D341Med (cell line): ENCODE measurements around the gene PPFIA2.
A peak's percentile ranks its signal among the peaks of the same experiment; 100 is the strongest.

Experiments used
- DNase-seq: peaks from one replicate; pipeline ENCODE4 v3.0.0; 2012; ENCODE audit warnings: low spot score

PPFIA2 gene

DNA sequence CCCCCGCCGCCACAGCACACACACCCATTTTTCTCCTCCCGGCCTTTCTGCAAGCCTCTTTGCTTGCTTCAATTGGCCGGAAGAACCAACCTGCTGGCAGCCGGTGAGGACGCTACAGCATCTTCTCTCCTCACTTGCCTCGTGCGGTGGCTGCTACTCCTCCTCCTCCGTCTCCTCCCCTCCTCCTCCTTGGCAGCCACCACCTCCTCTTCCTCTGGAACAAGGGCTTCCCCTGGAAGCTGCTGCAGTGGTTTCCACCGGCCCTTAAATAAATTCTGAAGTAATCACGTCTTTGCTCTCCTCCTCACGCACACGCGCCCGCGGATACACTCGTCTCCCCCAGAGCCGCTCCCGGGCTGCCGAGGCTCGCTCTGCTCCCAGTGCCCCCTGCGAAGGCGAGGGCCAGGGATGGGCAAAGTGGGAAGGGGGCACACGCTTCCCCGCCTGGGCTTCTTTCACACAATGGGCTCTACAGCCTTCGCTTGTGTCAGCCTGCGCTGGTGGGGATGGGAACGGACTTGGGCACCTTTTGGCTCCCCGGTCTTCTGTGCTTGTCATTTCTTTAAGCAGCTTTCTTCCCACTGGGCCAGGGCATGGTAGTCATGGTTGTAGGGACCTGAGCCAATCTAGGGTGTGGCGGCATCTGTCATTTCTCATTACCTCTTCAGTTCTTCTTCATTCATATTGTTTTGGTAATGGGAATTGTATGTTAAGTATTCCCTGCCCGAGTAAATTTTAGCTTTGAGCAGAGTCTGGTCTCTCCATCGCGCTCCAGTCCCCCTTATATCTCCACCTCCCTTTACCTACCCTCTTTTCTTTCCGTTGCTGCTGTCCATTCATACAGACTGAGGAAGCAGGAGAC is at the start of gene PPFIA2:
PPFIA2 (minus strand) TSS at position 161 of the 862 bp plus-strand sequence.
- peak; percentile 59 for DNase-seq

- no peak for DNase-seq
These were observed 41.4 kb upstream of the PPFIA2 start for GRCh38 chr12:81800298-81801148.

DNA sequence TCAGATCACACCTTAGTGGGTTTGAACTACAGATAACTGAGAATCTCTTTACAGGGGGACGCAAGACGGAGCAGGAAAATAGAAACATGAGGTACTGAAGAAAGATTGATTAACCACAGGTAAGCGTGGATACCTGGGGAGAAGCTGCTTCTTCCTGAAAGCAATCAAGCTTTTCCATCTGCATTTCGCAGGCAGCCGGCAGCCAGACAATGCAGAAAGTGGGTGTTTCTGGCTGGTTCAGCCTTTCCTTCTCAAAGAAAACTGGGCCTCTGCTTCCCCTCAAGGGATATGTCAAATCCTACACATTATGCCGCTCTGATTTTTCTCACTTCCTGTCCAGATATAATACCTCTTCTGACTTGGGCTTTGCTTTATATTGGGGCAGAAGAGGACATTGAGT is 39.1 kb upstream of the PPFIA2 start:
- no peak for DNase-seq

DNA sequence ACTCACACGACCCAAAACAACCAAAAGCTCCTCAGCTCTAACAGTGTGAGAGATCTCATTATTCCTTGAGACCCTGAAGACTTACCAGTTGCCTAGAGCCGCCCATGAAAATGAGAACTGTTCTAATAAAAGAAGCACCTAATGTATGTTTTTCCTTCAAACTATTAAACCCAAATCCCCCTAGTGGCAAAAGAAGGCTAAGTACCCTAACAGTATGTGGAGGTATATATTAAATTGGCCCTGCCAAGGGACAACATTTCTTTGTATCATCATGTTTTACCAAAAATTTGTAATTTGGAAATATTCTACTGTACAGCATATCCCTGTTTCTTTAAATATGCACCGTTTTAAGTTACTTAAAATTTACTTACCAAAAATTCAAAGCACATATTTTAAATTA is 38.0 kb upstream of the PPFIA2 start:
- DNase-seq = peak; percentile 38

GRCh38 chr12:81792666-81793065 is 33.5 kb upstream of the PPFIA2 start:
- DNase-seq = no peak

- DNase-seq = no peak
These were observed 20.1 kb upstream of the PPFIA2 start for GRCh38 chr12:81779216-81779615.

GRCh38 chr12:81778719-81779118 is 19.6 kb upstream of the PPFIA2 start:
- no peak for DNase-seq

GRCh38 chr12:81758421-81759189 is 545 bp downstream of the PPFIA2 start:
- DNase-seq = peak; percentile 75

DNA sequence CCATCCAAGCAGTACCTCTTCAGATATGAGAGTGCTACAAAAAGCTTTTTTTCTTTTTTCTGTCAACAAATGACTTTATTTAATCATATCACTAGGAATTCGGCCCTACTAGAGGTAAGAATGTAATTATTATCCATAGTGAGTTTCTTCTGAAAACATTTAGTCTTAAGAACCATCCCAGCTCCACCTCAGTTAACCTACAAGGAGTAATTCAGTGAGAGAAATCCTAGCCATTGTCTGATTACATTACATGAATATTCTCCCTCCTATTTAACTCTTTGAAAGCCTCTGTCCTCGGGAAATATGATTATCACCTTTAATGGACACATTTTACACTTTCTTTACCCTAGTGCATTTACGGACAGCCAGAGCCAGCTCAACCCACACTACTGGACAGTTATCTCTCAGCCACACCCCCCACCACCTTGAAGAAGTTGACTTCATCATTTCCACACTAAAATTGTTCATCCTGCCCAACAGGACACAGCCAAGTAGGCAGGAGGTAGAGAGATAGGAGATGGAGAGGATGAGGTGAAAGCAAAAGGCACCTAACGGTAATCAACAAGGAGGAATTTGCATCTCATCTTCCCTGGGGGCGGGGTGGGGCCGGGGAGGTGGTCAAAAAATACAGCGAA is 1.3 kb downstream of the PPFIA2 start:
- no peak for DNase-seq

- no peak for DNase-seq
These were observed 29.4 kb downstream of the PPFIA2 start for GRCh38 chr12:81729781-81730180.

- DNase-seq = no peak
These were observed 31.8 kb downstream of the PPFIA2 start for GRCh38 chr12:81727391-81727790.

DNA sequence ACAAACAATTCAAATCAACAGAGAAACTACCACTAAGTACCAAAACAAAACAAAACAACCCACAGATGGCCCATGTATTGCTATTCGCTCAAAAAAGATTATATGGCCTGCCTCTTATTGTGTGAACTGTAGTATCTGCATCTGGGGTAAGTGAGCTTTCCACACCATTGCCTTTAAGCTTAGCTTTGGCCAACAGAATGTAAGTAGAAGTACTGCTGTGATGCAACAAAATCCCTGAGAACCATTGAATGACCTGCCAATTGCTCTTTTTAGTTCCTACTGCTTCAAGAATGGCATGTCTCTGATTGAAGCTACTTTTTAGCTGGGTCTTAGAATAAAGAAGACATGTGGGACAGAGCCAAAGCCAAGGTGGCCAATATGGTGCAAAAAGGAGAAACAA is 32.5 kb downstream of the PPFIA2 start:
- no peak for DNase-seq

GRCh38 chr12:81723361-81723760 is 35.8 kb downstream of the PPFIA2 start:
- no peak for DNase-seq

- no peak for DNase-seq
These were observed 37.1 kb downstream of the PPFIA2 start for GRCh38 chr12:81722004-81722403.

DNA sequence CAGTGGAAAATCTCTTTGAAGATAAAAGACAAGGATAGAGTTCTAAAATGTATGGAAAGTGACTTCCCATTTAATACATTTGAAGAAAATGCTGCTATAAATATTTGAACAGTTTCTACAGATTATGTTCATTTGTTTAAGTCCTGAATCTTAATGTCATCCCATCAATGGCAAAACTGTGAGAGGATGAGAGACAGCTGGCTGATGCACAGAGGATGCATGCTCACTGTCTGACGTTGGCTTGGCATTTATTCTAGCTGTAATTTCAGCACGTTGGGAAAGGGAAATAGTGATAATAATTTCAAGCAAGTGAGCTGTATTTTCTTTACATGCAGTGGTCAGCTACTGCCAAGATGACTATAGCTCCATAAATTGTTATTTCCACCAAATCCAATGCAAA is 40.5 kb downstream of the PPFIA2 start:
- no peak for DNase-seq

GRCh38 chr12:81712536-81712935 is 46.6 kb downstream of the PPFIA2 start:
- no peak for DNase-seq

GRCh38 chr12:81705586-81705985 is 53.6 kb downstream of the PPFIA2 start:
- DNase-seq = no peak

DNA sequence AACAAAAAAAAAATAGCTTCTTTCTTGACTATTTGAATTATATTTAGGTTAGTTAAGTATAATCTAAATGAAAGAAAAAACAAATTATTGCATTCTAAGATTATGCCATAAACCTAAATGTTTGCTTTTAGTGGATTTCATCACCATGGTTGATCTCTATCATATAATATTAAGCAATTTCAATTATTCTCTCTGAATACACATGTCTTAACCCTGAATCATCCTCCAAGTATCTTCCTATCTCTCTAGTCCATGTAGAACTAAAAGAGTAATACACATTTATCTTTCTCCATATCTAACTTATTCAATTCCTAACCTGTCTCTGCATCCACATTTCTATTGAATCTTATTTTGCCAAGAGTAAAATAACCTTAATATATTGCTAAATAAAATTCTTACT is 59.6 kb downstream of the PPFIA2 start:
- DNase-seq = no peak

DNA sequence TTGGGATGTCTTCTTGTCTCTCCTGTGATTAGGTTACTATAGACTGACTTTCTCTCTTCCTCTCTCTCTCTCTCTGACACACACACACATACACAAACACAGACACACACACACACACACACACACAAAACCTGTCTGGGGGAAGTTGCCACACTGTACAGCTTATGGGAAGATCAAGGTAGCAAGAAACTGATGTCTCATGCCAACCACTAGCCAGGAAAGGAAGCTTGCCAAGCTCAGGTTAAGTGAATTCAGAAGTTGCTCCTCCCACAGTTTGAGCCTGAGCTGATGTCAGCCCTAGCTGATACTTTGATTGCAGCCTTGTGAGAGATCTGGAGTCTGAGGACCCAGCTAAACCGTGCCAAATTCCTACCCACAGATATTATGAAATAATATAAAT is 67.1 kb downstream of the PPFIA2 start:
- no peak for DNase-seq

GRCh38 chr12:81683881-81684280 is 75.3 kb downstream of the PPFIA2 start:
- DNase-seq = no peak

GRCh38 chr12:81679614-81680013 is 79.5 kb downstream of the PPFIA2 start:
- DNase-seq = no peak

- no peak for DNase-seq
These were observed 88.4 kb downstream of the PPFIA2 start for GRCh38 chr12:81670759-81671158.
